NCI-H345 (cell line): ENCODE data around the gene KRT40.

ENCODE experiments used
- DNase-seq: peaks from one replicate; lab custom pipeline; 2025; lab: John Stamatoyannopoulos, UW

Gene KRT40

DNA sequence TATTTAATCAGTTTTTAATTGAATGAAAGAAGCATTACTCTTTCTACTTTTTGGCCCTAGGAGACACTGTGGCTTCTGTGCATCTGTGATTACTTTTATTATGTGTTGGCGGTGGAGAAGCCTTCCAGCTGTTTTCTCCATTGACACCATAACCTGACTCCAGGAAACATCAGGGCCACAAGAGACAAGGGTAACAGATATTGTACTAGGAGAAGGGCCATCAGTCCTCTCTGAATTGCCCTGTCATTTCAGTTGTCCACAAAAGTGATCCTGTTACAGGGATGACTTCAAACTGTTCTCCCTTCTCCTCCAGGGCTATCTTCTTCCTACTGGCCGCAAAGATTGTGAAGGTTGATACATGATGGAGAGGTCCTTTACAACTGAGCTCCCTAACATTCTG lies 32.0 kb downstream of the KRT40 start:
- DNase-seq: no peak

GRCh38 chr17:40951011-40951622 lies 33.0 kb downstream of the KRT40 start:
- no peak for DNase-seq

DNA sequence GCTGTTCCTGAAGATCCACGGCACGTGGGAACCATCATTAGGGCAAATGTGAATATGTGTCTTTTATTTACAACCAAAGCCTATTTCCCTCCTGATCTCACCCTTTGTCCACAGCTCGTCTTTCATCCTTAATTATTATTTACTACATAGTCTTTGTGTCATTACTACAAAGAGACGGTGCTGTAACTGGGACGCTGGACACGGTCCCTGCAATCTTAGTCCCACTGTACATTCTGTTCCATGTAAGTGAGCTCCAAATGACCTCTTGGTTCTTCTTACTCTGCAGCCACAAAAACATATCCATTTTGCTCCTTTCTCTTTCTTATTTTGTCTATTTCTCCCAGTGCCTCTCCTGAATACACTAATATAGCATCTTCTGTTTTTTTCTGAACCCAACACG lies 34.0 kb downstream of the KRT40 start:
- no peak for DNase-seq

GRCh38 chr17:40949418-40949817 lies 34.7 kb downstream of the KRT40 start:
- peak; percentile 10 for DNase-seq

- no peak for DNase-seq
Measured at GRCh38 chr17:40947929-40948328, 36.2 kb downstream of the KRT40 start.

- DNase-seq: no peak
Measured at GRCh38 chr17:40945414-40945813, 38.7 kb downstream of the KRT40 start.

- no peak for DNase-seq
Measured at GRCh38 chr17:40944531-40944930, 39.6 kb downstream of the KRT40 start.

GRCh38 chr17:40942553-40942952 lies 41.6 kb downstream of the KRT40 start:
- no peak for DNase-seq

DNA sequence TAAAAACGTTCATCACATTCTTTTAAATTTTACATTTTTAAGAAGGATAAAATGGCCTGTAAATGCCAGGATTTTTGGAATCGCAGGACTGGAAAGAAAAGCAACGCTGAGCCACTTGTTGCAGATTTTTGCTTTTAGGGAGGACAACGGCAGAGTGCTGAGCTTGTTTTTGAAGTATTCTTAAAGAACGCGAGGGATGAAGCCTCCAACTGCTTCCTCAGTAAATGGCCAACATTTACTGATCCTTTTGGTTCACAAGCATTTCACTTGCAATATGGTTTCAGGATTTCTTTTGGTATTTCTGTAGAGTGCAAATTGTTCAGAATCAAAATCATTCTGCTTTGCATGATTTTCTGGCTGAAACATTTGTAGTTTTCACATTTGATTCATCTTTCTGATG lies 43.9 kb downstream of the KRT40 start:
- DNase-seq: no peak

- no peak for DNase-seq
Measured at GRCh38 chr17:40938981-40939380, 45.1 kb downstream of the KRT40 start.

- no peak for DNase-seq
Measured at GRCh38 chr17:40937384-40937819, 46.7 kb downstream of the KRT40 start, which contains the start of gene KRT23. Gene KRT23 (minus strand): TSS chr17:40937646. CDS start chr17:40936603, 1,043 bp downstream.

DNA sequence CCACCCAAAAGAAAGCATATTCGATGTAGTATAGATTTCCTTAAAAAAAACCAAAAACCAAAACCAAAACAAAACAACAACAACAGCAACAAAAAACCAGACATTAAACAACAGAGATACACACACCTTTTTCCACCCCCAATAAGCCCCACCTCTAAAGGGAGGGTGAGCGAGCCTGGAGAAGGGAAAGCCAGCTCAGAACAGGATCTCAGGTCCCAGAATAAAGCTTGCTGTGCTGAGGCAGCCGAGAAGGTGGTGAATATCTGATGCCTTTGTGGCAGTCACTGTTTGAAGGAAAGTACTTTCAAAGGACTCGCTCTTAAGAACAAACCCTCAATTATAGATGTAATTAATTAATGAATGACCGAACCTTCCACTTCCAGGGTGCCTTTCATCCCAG lies 47.1 kb downstream of the KRT40 start:
- no peak for DNase-seq

GRCh38 chr17:40936437-40936971 lies 47.6 kb downstream of the KRT40 start:
- no peak for DNase-seq

GRCh38 chr17:40935624-40936023 lies 48.5 kb downstream of the KRT40 start:
- DNase-seq: no peak

- no peak for DNase-seq
Measured at GRCh38 chr17:40932608-40933007, 51.5 kb downstream of the KRT40 start.

- DNase-seq: no peak
Measured at GRCh38 chr17:40931311-40931710, 52.8 kb downstream of the KRT40 start.
